ENCODE measurements around the gene TOMM40L.
"Not testable (repeated sequence)": the region's sequence is repeated elsewhere in the genome, so short reads cannot be mapped to it uniquely, and the experiment has no call there.

TOMM40L gene

DNA sequence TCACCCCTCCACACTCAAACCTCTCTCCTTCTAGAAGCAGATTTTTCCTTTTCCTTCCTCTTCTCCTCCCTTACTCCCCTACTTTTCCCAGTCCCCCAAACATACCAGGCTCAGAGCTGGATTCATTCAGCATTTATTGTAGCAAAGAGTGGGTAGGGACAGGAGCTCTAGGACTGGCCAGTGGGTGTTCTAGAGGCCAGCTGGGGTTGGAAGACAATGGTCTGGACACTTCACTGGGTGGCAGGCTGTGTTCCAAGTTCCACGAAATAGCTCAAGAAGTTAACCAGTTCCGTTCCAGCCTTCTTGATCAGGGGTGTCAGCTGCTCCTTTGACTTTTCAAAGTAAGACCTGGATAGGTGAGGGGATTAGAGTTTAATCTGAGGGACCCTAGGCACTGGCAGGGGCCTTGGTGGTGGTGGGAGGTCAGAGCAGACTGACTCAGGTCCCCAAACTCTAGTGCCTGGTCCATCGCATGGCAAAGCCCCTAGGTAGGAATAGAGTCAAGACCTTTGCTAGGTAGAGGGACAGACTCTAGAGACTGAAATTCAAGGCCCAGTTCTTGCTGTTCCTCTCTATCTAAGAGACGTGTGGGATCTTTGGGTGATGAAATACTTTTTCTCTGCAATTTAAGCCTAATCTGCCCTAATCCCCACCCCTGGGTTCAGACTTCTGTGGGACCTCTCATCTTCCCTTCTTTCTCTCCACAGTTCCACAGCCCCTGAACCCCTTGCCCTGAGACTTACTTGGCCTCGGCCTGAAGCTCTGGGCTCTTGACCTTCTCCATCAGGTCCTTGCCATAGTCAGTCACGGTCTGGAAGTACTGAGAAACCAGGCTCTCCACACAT, 3.5 kb upstream of the TOMM40L start:
- DNase-seq (ENCODE audit: low spot score), result no peak

DNA sequence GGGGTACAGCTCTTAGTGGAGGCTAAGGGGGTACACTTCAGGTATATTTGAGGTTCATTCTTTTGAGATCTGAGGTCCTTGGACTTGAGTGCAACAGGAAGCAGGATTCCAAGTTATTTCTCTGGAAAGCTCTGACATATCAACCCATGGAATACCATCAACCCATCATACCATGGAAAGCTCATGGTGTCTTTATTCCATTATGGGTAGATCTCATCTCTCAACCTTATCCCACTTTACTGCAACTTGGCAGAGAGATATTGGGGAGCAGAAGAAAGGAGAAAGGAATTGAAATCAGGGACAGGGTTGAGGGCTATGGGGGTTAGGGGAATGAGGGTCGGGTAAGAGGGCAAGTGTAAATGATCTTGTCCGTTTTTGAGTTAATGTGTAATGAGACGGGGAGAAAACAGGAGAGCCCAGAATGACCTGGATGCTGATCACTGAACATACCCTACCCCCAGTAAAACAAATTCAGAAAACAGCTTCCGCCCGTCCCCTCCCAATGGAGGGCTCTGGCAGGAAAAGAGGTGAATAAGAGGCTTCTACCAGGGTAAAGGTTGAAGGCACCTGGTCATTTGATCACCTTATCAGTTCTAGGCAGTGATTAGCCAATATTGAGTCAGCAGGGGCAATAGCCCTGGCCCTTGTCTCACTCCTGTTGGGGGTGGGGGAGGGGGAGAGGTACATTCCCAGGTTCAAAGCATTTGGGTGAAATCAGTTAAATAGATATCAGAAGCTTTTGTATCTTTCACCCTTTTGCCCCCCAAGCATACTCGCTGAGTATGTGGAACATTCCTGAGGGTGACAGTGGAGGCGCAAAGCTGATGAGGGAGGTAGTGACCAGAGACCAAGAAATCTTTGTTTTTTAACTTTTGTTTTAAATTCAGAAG, 1.8 kb upstream of the TOMM40L start:
- no peak for DNase-seq (ENCODE audit: low spot score)

DNA sequence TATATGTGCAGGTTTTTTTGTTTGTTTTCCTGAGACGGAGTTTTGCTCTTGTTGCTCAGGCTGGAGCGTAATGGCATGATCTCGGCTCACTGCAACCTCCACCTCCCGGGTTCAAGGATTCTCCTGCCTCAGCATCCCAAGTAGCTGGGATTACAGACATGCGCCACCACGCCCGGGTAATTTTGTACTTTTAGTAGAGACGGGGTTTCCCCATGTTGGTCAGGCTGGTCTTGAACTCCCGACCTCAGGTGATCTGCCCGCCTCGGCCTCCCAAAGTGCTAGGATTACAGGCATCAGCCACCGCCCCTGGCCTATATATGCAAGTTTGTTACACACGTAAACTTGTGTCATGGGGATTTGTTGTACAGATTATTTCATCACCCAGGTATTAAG, 1.2 kb upstream of the TOMM40L start:
- not testable (repeated sequence) for DNase-seq (ENCODE audit: low spot score)

DNA sequence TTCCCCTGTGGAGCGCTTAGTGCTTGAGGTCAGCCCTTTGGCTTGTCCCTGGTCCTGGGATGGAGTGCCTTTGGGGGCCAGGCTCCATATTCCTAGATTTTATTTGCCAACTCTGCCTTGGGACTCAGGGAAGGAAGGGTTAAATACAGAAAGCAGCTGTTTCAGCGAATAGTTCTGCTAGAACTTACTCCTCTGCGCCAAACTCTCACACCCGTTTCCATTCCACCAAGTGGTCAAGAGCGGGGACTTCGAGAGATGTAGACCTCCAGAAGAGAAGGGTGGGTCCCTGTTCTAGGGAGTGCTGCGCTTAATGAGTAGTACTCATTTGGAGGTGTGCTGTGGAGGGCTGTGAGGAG, 704 bp upstream of the TOMM40L start:
- no peak for DNase-seq (ENCODE audit: low spot score)

DNA sequence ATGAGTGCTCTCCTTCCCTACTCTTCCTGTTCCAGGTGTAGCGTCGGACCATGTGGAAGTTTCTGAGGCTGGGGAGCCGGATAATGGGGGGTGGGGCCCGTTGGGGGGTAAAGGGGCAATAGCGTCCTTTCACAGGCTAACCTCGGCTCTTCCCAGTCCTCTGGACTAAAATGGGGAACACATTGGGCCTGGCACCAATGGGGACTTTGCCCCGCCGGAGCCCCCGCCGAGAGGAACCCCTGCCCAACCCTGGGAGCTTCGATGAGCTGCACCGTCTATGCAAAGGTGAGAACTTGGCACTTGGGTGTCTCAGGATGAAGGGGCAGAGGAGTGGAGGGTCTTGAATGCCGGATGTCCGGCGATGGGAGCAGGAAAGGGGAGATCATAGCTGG, 456 bp downstream of the TOMM40L start:
- DNase-seq (ENCODE audit: low spot score), result peak; percentile 14

DNA sequence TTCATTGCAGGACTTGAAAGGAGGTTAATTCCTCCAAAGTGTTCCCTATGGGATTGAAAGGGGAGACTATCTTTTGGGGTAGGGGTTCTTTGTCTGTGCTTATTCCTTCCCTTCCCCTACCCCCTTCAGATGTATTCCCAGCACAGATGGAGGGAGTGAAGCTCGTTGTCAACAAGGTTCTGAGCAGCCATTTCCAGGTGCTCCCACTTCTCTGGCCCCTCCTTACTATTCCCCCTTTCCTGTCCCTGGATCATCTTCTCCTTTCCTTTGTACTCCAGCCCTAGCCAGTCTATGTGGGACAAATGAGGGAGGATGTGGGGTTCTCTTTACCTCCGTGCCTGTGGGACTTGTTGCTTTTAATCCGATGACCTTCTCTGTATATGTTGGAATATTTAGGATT, 899 bp downstream of the TOMM40L start:
- no peak for DNase-seq (ENCODE audit: low spot score)

DNA sequence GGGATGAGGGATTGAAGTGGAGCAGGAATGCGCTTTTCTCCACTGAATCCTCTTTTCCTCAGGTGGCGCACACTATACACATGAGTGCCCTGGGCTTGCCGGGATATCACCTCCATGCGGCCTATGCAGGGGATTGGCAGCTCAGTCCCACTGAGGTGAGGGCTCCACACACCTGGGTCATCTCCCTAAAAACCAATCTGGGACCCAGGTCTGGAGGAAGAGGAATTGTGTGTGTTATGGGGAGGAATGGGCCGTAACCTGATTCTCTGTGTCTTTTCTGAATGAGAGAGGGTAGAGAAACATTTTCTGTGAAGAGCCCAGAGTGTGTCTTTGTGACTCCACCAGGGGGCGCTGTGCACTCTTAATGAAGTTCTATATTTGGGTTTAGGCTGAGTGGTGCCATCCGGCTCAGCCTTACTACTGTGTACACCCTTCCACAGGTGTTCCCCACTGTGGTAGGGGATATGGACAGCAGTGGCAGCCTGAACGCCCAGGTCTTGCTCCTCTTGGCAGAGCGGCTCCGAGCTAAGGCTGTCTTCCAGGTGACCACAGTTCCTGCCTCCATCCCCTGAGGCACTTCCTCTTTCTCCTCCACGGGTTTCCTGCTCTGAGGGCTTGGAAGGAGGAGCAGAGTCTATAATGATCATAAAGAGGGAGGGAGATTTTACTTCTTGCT, 1.5 kb downstream of the TOMM40L start:
- peak; percentile 75 for DNase-seq (ENCODE audit: low spot score)

DNA sequence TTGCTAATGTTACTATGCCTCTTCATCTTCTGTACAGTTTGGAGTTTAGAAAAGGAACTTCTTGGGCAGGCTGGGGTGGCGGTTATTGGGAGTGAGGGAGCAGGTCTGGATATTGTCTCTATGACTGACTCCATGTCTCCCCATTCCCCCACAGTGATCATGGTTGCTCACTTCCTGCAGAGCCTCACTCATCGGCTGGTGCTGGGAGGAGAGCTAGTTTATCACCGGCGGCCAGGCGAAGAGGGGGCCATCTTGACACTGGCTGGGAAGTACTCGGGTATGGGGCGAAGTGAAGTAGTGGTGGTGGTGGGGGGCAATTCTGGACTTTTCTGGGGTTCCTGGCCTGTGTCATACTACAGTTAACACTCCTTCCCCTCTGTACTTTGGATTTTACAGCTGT, 2.2 kb downstream of the TOMM40L start:
- no peak for DNase-seq (ENCODE audit: low spot score)

DNA sequence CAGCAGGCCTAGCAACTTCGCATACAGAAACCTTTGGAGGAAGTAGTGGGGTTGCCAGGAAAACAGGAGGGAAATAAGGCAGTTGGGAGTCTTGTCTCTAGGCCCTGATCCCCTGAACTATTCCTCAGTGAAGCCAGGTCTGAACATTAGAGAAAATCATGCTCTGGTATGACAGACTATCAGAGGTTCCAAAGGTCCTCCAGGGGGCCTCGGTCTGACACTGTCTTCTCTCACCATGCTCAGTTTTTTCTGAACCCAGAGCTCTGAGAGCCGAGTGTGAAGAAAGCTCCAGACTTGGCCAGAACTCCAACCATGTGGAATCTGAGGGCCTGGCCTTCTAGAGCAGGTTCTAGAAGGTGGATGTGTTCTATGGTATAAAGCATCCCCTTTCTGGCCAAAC, 4.0 kb downstream of the TOMM40L start:
- no peak for DNase-seq (ENCODE audit: low spot score)

DNA sequence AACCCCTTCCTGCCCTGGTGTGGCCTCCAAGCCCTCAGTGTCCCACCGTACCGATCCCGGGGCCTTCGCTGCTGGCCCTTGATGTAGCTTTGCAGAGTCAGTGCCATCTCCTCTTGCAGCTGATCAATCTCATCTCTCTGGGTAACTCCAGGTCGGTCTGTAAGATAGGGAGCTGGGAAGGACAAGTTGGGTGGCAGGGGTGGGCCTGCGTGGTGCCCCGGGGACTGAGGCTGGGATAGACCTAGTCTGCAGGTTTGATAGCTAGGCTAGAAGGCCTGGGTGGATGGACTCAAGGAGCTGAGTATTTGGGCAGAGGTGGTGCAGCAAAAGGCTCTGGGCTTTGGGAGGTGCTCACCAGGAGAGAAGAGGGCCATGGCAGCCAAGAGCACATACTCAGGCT, 4.9 kb downstream of the TOMM40L start:
- no peak for DNase-seq (ENCODE audit: low spot score)

DNA sequence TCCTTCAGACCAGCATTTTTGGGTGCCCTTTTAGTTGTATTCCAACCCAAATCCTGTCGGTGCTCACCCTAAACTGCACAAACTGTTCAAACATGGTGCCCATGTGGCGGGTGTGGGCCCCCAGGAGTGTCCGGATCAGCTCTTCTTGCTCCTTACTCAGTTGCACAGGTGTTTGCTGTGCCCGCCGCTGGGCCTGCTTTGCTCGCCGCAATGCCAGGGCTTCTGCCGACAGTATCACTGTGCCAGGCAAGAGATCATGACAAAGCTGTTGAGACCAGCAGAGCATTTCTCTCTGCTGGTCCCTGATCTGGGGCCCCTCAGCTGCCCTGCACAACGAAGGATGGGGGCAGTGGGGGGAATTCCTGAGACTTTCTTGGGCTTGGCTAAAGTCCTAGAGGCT, 7.2 kb downstream of the TOMM40L start:
- DNase-seq (ENCODE audit: low spot score), result no peak

DNA sequence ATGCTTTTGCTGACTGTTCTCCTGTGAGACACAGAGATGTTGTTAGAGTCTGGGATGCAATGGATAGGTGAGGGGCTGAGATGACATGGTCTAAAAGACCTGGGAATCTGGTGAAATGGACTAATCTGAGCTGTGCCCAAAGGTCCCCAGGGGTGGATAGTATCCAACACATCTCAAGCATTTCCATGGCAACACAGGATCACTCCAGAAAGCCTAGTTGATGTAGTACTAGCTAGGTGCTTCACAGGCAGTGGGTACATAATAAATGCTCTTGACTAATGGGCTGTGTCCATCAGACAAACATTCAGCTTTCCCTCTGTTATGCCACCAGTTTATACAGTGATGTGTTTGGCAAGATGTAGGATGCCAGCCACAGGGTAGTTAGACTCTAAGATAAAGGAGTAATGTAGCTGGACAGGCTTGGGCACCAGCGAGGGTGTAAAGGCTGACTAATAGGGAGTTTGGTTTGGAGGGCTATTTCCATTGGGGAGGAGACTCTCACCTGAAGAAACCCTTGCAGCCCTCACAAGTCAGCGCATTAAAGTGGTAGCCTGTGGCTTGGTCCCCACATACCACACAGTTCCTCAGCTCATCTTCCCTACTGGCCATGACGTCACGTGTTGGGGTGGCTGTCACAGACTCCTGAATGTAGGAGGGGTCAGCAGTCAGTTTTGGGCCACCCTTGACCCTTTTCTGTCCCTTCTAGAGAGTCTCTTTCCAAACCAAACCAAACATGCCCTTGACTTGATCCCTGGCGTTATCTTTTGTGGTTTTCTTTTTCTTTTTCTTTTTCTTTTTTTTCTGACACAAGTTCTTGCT, 10.3 kb downstream of the TOMM40L start:
- no peak for DNase-seq (ENCODE audit: low spot score)

DNA sequence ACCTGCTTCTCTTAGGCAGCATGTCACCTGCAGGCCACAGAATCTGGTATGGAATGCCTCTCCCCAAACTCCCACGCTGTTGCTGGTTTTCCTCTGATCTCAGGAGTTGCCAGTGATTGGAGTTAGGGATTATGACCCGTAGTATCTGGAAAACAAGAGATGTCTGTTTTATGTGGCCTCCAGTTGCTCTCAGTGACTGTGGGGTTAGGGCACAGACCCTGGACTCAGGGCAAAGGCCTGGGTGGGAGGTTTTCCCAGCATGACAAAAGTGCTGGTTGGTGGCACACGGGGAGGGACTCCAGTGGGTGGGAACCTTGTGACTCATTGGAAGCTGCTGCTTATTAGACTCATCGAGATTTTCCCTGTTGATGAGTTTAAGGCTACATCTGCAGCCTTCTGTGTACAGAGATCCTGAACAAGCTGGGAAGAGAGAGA, 12.2 kb downstream of the TOMM40L start, which contains the start of gene NR1I3:
NR1I3 (minus strand) TSS at position 165 of the 435 bp plus-strand sequence. CDS start 1,638 bp downstream, outside the sequence.
- DNase-seq (ENCODE audit: low spot score), result no peak

DNA sequence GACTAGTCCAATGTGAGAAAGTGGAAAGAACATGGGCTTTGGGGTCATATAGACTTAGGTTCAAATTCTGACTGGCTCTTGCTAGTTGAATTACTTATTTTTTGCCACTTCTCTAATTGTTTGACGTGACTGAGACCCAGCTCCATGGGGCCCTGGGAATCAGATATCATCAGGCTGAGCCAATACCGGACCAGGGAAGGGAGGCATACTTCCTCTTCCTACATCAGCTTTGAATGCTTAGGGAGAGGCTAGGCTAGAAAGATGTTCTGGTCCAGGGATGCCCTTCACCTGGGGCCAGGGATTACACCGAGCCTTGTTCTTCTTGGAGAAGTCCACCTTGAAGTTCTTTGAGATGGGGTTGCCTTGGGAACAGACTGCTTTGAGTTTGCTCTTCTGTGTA, 15.8 kb downstream of the TOMM40L start:
- DNase-seq (ENCODE audit: low spot score), result no peak

DNA sequence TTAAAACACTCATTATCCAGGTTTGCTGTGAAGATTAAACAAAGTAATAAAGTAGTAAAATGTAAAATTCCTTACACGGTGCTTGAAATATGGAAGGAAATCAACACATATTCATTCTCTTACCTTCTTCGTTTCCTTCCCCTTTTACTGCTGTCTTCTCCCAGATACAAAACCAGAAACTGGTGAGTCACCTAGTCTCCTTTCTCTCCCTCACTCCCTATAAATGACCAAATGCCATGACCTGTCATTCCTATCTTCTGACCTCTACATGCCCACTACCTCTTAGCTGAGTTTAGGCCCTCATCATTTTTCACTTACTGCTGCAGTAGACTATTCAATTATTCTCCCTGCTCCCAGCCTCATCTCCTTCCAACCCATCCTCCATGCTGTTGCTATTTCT, 16.5 kb downstream of the TOMM40L start:
- DNase-seq (ENCODE audit: low spot score), result no peak

DNA sequence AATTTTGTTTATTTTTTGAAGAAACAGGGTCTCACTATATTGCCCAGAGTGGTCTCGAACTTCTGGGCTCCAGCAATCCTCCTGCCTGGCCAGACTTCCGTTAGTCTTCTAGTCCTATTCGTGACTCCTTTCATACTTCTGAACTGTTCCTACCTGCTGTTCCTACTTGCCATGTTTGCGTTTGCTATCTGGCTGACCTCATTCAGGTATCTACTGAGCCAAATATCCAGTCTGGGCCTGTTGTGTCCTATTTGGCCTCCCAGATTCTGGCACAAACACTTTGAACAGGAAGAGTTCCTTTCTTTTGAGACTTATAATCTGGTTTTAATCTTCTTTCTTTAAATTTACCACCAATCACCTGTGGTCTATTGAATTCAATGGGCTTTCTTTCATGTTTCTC, 19.0 kb downstream of the TOMM40L start:
- no peak for DNase-seq (ENCODE audit: low spot score)

DNA sequence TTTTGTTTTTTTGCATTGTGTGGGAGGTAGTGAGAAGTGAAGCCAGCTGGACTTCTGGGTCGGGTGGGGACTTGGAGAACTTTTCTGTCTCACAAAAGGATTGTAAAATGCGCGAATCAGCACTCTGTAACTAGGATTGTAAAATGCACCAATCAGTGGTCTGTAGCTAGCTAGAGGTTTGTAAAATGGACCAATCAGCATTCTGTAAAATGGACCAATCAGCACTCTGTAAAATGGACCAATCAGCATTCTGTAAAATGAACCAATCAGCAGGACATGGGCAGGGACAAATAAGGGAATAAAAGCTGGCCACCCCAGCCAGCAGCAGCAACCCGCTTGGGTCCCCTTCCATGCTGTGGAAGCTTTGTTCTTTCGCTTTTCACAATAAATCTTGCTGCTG, 24.2 kb downstream of the TOMM40L start:
- DNase-seq (ENCODE audit: low spot score), result not testable (repeated sequence)

DNA sequence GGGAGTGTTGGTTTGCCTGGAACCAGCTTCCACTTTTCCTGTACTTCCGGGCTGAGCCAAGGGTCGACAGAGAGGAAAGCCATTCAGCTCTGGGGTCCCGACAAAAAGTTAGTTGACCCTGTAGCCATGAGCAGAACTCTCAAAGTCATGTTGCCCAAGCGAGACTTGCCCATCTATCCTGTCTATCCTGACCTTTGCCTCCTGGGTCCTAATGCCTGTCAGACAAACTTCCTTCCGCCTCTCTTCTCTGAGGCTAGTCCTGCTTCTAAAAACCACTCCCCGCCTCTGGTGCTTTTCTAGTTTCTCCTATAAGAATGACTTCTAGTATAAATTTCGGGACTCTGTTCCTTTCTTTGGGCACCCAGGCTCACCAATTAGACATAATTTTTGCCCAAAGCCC, 25.0 kb downstream of the TOMM40L start:
- DNase-seq (ENCODE audit: low spot score), result no peak

DNA sequence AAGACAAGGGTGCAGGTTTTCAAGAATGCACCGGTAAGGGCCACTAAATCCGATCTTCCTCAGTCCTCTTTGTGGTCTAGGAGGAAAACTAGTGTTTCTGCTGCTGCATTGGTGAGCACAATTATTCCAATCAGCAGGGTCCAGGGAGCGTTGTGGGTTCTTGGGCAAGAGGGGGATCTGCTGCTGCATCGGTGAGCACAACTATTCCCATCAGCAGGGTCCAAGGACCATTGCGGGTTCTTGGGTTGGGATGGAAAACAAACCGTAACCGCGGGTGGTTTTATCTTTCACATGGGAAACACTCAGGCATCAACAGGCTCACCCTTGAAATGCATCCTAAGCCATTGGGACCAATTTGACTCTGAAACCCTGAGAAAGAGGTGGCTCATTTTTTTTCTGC, 25.7 kb downstream of the TOMM40L start:
- no peak for DNase-seq (ENCODE audit: low spot score)

DNA sequence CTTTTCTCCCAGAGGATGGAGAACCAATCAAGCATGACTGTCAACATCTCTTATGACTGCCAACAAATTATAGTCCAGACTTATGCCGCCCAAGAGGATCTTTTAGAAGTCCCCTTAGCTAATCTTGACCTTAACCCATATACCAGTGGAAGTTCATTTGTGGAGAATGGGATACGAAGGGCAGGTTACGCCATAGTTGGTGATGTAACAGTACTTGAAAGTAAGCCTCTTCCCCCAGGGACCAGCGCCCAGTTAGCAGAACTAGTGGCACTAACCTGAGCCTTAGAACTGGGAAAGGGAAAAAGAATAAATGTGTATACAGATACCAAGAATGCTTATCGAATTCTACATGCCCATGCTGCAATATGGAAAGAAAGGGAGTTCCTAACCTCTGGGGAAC, 29.4 kb downstream of the TOMM40L start:
- not testable (repeated sequence) for DNase-seq (ENCODE audit: low spot score)

DNA sequence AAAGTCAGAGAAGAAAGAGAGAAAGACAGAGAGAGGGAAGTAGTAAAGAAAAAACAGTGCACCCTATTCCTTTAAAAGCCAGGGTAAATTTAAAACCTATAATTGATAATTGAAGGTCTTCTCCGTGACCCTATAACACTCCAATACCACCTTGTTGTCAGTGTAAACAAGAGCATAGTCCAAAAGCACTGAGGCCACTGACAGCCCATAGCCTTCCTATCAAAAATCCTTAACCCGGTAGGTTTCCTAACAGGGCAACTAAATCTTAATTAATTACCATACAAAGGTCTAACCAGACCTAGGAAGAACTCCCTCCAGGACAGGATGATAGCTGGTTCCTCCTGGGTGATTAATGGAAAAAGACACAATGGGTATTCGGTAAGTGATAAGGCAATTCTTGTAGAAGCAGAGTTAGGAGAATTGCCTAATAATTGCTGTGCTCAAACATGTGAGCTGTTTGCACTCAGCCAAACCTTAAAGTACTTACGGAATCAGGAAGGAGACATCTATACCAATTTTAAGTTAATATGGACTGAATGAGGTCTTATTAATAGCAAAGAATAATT, 30.2 kb downstream of the TOMM40L start:
- DNase-seq (ENCODE audit: low spot score), result not testable (repeated sequence)
